Neural cell (in vitro differentiated cells): ENCODE measurements around the gene DCTN3. TPM values are rescaled to one million over a fixed set of nuclear protein-coding genes. Genes with fewer than 3 reads are reported as not detected.

ENCODE experiments used
- H2AFZ ChIP-seq: fragments of 200-600, 300-800 bp; sonication (generic), shearing (Covaris generic); 2 replicates; pipeline ENCODE4 v1.6.0; 2014; ENCODE audit warnings: low read depth, mild to moderate bottlenecking, antibody characterized with exemption, low read length, moderate library complexity
- H3F3A ChIP-seq: fragments of 200-600 bp; shearing (Covaris generic); 2 replicates; pipeline ENCODE4 v1.6.1; 2016; ENCODE audit warnings: mild to moderate bottlenecking, moderate library complexity, mixed read lengths, antibody characterized with exemption, low read length; ENCODE audit not compliant: insufficient read depth, poor library complexity, severe bottlenecking
- H3K27ac ChIP-seq: fragments of 200-600, 300-800 bp; sonication (generic), shearing (Covaris generic); 2 replicates; pipeline ENCODE4 v1.5.1; 2014; ENCODE audit warnings: mild to moderate bottlenecking, low read length, moderate library complexity
- H3K27me3 ChIP-seq: fragments of 300-800, 200-600 bp; sonication (generic), shearing (Covaris generic); 2 replicates; pipeline ENCODE4 v1.6.0; 2014; ENCODE audit warnings: mild to moderate bottlenecking, low read depth, low read length, moderate library complexity; ENCODE audit not compliant: insufficient read depth
- H3K36me3 ChIP-seq: fragments of 300-800, 200-600 bp; sonication (generic), shearing (Covaris generic); 2 replicates; pipeline ENCODE4 v1.5.1; 2014; ENCODE audit warnings: mild to moderate bottlenecking, antibody characterized with exemption, low read length, moderate library complexity; ENCODE audit not compliant: insufficient read depth
- H3K4me2 ChIP-seq: fragments of 300-800, 200-600 bp; sonication (generic), shearing (Covaris generic); 2 replicates; pipeline ENCODE4 v1.6.0; 2014; ENCODE audit warnings: mild to moderate bottlenecking, low read length
- H3K4me3 ChIP-seq: fragments of 300-800, 200-600 bp; sonication (generic), shearing (Covaris generic); 2 replicates; pipeline ENCODE4 v1.5.1; 2014; ENCODE audit warnings: mild to moderate bottlenecking, low read length, moderate library complexity
- H3K79me2 ChIP-seq: fragments of 200-600 bp; shearing (Covaris generic); replicated peaks from 2 replicates; pipeline ENCODE4 v1.6.0; 2014; ENCODE audit warnings: mild to moderate bottlenecking, low read length, moderate library complexity; ENCODE audit not compliant: insufficient read depth
- H3K9ac ChIP-seq: fragments of 300-800, 200-600 bp; sonication (generic), shearing (Covaris generic); 2 replicates; pipeline ENCODE4 v1.6.1; 2016; ENCODE audit warnings: mild to moderate bottlenecking, low read length, mixed read lengths
- H3K9me2 ChIP-seq: fragments of 200-600 bp; shearing (Covaris generic); 2 replicates; pipeline ENCODE4 v1.6.1; 2016; ENCODE audit warnings: mild to moderate bottlenecking, low read length, mixed read lengths; ENCODE audit not compliant: insufficient read depth
- H3K9me3 ChIP-seq: fragments of 200-600, 300-800 bp; sonication (generic), shearing (Covaris generic); 2 replicates; pipeline ENCODE4 v1.6.1; 2016; ENCODE audit warnings: mild to moderate bottlenecking, mixed run types, low read length, moderate library complexity, mixed read lengths
- H4K20me1 ChIP-seq: fragments of 200-600 bp; shearing (Covaris generic); 2 replicates; pipeline ENCODE4 v1.6.1; 2016; ENCODE audit warnings: mild to moderate bottlenecking, mixed run types; ENCODE audit not compliant: insufficient read depth
- CTCF ChIP-seq: fragments of 450-650 bp; IDR thresholded peaks from 2 replicates; pipeline ENCODE4 v1.5.1; 2014; ENCODE audit warnings: antibody characterized with exemption, mild to moderate bottlenecking, moderate library complexity; ENCODE audit not compliant: poor library complexity, severe bottlenecking
- EP300 ChIP-seq: fragments of 450-650 bp; conservative IDR thresholded peaks from 2 replicates; pipeline ENCODE4 v1.6.1; 2014; ENCODE audit warnings: antibody characterized with exemption, mild to moderate bottlenecking, moderate library complexity; ENCODE audit not compliant: poor library complexity, severe bottlenecking
- EZH2 ChIP-seq: fragments of 200-600, 300-800 bp; shearing (Covaris generic), sonication (generic); IDR thresholded peaks from 2 replicates; pipeline ENCODE4 v1.6.1; 2014; ENCODE audit warnings: antibody characterized with exemption, low read length, borderline replicate concordance, mild to moderate bottlenecking; ENCODE audit not compliant: insufficient read depth, poor library complexity, severe bottlenecking
- MXI1 ChIP-seq: fragments of 450-650 bp; conservative IDR thresholded peaks from 2 replicates; pipeline ENCODE4 v1.6.1; 2014; ENCODE audit warnings: antibody characterized with exemption, mild to moderate bottlenecking; ENCODE audit not compliant: poor library complexity, severe bottlenecking
- POLR2AphosphoS5 ChIP-seq: IDR thresholded peaks from 2 replicates; pipeline ENCODE4 v1.6.1; 2012
- RAD21 ChIP-seq: fragments of 450-650 bp; conservative IDR thresholded peaks from 2 replicates; pipeline ENCODE4 v1.6.1; 2014; ENCODE audit warnings: antibody characterized with exemption, mild to moderate bottlenecking, moderate library complexity
- SMC3 ChIP-seq: fragments of 450-650 bp; conservative IDR thresholded peaks from 2 replicates; pipeline ENCODE4 v1.6.1; 2014; ENCODE audit warnings: antibody characterized with exemption, mild to moderate bottlenecking, moderate library complexity; ENCODE audit not compliant: poor library complexity
- TAF1 ChIP-seq: IDR thresholded peaks from 2 replicates; pipeline ENCODE4 v1.6.1; 2012; ENCODE audit warnings: low read depth
- polyA plus RNA-seq: library from polyadenylated mRNA; depleted of rRNA; stranded (reverse); fragments of >200 nt; gene quantifications from 2 replicates; pipeline ENCODE4 v1.2.3, GENCODE V29; 2014
- TF ChIP-seq, protein P1 (sequence below): IDR thresholded peaks from 2 replicates; pipeline ENCODE4 v1.6.1; 2012; ENCODE audit warnings: borderline replicate concordance

The DCTN3 gene
- polyA plus RNA-seq, 1 donor from 2014 or later: 380 TPM

DNA sequence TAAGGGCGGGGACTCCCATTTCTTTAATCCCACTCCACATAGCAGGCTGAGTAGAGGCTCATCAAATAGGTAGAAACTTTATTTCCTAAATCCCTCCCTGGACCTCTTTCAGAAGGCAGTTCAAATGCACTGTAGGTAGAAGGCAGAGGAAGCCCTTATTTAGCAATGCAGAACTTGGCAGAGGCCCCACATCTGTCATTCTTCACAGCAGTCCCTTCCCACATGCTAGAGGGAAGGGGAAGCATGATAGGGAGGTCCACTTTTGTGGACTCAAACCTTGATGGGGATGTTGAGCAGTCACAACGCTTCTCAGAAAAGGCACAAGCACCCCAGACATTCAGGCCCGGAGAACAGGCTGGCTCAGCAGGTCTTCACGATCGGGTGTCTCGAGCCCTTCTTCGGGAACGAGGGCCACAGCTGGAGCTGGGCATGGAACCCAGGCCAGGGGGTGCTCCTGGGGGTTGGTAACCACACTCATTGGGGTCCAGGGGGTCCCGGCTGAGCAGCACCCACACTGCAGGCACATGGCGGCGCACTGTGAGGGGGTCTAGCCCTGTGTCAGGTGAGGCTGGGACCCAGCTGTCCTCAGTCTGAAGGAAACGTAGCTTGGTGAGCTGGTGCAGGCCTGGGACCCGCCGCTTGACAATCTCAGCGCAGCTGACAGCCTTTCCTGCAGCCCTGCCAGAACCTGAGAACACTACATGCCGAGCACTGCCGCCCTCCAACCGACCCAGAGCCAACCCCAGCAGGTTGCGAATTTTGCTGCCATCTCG lies 9.7 kb downstream of the DCTN3 start:
- Histone ChIP-seq H3F3A (no peaks in the 10 kb centered on the region), H3K27me3 (no peaks in the 10 kb centered on the region), H3K4me3 (peak overlapping the region; percentile 86), H3K36me3 (no peaks in the 10 kb centered on the region), H4K20me1 (no peaks in the 10 kb centered on the region), H3K4me2 (no peak overlapping the region), H3K9ac (peak overlapping the region; percentile 85), H3K9me3 (no peaks in the 10 kb centered on the region), H3K9me2 (no peaks in the 10 kb centered on the region), H2AFZ (no peak overlapping the region), H3K27ac (no peak overlapping the region), H3K79me2 (no peaks in the 10 kb centered on the region)
- TF ChIP-seq, protein P1, sequence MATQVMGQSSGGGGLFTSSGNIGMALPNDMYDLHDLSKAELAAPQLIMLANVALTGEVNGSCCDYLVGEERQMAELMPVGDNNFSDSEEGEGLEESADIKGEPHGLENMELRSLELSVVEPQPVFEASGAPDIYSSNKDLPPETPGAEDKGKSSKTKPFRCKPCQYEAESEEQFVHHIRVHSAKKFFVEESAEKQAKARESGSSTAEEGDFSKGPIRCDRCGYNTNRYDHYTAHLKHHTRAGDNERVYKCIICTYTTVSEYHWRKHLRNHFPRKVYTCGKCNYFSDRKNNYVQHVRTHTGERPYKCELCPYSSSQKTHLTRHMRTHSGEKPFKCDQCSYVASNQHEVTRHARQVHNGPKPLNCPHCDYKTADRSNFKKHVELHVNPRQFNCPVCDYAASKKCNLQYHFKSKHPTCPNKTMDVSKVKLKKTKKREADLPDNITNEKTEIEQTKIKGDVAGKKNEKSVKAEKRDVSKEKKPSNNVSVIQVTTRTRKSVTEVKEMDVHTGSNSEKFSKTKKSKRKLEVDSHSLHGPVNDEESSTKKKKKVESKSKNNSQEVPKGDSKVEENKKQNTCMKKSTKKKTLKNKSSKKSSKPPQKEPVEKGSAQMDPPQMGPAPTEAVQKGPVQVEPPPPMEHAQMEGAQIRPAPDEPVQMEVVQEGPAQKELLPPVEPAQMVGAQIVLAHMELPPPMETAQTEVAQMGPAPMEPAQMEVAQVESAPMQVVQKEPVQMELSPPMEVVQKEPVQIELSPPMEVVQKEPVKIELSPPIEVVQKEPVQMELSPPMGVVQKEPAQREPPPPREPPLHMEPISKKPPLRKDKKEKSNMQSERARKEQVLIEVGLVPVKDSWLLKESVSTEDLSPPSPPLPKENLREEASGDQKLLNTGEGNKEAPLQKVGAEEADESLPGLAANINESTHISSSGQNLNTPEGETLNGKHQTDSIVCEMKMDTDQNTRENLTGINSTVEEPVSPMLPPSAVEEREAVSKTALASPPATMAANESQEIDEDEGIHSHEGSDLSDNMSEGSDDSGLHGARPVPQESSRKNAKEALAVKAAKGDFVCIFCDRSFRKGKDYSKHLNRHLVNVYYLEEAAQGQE: no peak
- TF ChIP-seq POLR2AphosphoS5: no peak
- TF ChIP-seq RAD21: no peak
- TF ChIP-seq EZH2: no peak
- TF ChIP-seq CTCF: no peak
- TF ChIP-seq SMC3: no peak
- no peak for TF ChIP-seq MXI1
- no peak for TF ChIP-seq TAF1

- Histone ChIP-seq H3K9me2 (no peaks in the 10 kb centered on the region), H3K36me3 (no peaks in the 10 kb centered on the region), H3K9me3 (no peaks in the 10 kb centered on the region), H3K9ac (no peak overlapping the region), H3K4me2 (no peak overlapping the region), H3K27me3 (no peaks in the 10 kb centered on the region), H4K20me1 (no peaks in the 10 kb centered on the region), H3K79me2 (no peaks in the 10 kb centered on the region), H3K4me3 (no peak overlapping the region), H2AFZ (no peak overlapping the region), H3K27ac (no peak overlapping the region), H3F3A (no peaks in the 10 kb centered on the region)
- TF ChIP-seq EZH2 (no peak), MXI1 (no peak), CTCF (no peak), RAD21 (no peak), EP300 (no peak)
- TF ChIP-seq, protein P1: no peak
These were observed 13.0 kb downstream of the DCTN3 start for GRCh38 chr9:34607331-34607730.
